ENCODE results near the gene DNAAF8.

DNAAF8 gene

DNA sequence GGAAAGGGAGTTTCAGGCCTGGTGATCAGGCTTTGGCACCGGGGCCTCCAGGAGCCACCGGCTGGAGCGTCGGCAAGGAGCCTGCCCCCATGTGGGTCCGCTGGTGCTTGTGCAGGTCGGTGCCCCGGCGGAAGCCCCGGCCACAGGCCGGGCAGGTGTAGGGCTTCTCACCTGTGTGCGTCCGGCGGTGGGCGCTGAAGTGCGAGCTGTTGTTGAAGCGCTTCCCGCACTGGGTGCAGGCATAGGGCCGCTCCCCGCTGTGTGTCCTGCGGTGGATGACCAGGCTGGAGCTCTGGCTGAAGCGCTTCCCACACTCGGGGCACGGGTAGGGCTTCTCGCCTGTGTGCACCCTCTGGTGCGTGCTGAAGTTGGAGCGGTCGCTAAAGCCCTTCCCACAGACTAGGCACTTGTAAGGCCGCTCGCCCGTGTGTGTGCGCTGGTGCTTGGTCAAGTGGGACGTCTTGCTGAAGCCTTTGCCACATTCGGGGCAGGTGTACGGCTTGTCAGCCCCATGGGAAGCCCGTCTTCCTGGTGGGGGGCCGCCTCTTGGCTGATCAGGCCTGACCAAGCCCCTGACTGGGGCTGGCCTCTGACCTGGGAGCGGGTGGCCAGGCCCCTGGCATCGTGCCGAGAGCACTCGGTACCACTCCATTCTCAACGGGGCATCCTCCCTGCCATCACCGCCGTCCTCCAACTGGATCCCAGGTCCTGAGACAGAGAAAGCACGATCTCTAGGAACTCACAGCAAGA is 18.2 kb downstream of the DNAAF8 start:
- no peak for DNase-seq (ENCODE audit: low read depth in 2 of 2)

- no peak for DNase-seq (ENCODE audit: low read depth in 2 of 2)
Measured at GRCh38 chr16:4753227-4753626, 18.9 kb downstream of the DNAAF8 start.

DNA sequence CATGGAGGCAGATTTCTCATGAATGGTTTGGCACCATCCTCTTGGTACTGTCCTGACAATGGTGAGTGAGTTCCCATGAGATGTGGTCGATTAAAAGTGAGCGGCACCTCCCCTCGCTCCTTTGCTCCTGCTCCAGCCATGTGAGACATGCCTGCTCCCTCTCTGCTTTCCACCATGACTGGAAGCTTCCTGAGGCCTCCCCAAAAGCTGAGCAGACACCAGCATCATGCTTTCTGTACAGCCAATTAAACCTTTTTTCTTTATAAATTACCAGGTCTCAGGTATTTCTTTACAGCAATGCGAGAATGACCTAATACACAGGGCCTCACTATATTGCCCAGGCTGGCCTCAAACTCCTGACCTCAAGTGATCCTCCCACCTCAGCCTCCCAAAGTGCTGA is 20.5 kb downstream of the DNAAF8 start:
- DNase-seq (ENCODE audit: low read depth in 2 of 2), result no peak

- DNase-seq (ENCODE audit: low read depth in 2 of 2), result no peak
Measured at GRCh38 chr16:4755687-4756086, 21.4 kb downstream of the DNAAF8 start.

GRCh38 chr16:4760221-4760910 is 26.0 kb downstream of the DNAAF8 start:
- no peak for DNase-seq (ENCODE audit: low read depth in 2 of 2)

GRCh38 chr16:4762205-4762604 is 27.9 kb downstream of the DNAAF8 start:
- DNase-seq (ENCODE audit: low read depth in 2 of 2), result no peak

DNA sequence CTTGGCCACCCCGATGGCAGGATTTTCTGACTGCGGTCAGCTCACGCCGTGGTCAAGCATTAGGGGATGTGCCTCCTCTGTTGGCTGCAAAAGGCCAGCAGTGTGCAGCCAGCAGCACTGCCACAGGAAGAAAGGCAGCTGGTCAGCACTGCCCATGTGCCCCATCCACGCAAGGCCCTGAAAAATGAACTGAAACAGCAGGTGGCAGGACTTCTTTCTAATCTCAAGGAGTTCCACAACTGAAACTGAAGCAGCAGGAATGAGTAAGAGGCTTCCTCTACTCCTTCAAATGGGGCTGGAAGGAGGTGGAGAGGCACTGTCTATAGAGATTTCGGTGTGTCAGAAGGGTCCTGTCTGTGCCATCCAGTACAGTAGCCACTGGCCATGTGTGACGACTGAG is 29.5 kb downstream of the DNAAF8 start:
- no peak for DNase-seq (ENCODE audit: low read depth in 2 of 2)

- DNase-seq (ENCODE audit: low read depth in 2 of 2), result no peak
Measured at GRCh38 chr16:4765511-4766474, 31.5 kb downstream of the DNAAF8 start.

- DNase-seq (ENCODE audit: low read depth in 2 of 2), result peak; percentile 92 to 95
Measured at GRCh38 chr16:4766875-4767628, 32.7 kb downstream of the DNAAF8 start, which contains the start of gene ZNF500. ZNF500 (minus strand) TSS chr16:4767162; CDS start chr16:4765978, 1,184 bp downstream.

DNA sequence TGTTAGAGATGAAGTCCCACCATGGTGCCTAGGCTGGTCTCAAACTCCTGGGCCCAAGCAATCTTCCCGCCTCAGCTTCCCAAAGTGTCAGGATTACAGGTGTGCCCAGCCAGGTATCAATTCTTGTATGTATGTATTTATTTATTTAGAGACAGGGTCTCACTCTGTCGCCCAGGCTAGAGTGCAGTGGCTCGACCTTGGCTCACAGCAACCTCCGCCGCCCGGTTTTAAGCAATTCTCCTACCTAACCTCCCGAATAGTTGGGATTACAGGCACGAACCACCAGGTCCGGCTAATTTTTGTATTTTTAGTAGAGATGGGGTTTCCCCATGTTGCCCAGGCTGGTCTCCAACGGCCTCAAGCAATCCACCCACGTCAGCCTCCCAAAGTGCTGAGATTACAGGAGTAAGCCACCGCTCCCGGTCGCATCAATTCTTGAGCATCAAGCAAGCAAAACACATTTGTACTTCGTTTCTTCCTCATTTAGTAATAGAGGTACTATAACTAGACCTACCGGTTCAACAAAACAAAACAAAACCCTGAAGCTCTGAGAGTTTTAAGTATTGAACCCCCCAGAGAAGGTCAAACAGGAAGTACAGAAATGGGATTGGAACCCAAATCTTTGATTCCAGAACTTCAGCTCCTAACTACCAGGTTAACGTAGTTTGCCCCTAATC is 33.7 kb downstream of the DNAAF8 start:
- no peak for DNase-seq (ENCODE audit: low read depth in 2 of 2)

GRCh38 chr16:4768549-4769305 is 34.4 kb downstream of the DNAAF8 start:
- peak; percentile 82 to 89 for DNase-seq (ENCODE audit: low read depth in 2 of 2)

DNA sequence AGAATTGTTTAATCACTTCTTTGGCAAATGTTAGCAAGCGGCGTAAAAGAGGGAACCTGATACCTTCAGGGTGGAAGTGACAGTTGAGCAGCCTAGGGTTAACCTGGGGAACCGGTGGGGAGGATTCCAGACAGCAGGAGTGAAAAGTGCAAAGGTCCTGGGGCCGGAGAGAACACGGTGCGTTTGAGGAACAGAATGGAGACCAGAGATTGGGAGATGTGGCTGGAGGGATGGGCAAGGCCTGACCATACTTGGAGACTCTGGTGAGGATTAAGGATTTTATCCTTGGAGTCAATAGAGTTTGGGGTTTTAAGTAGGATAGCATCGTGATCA is 34.9 kb downstream of the DNAAF8 start:
- no peak for DNase-seq (ENCODE audit: low read depth in 2 of 2)

GRCh38 chr16:4771646-4772045 is 37.3 kb downstream of the DNAAF8 start:
- DNase-seq (ENCODE audit: low read depth in 2 of 2), result no peak

DNA sequence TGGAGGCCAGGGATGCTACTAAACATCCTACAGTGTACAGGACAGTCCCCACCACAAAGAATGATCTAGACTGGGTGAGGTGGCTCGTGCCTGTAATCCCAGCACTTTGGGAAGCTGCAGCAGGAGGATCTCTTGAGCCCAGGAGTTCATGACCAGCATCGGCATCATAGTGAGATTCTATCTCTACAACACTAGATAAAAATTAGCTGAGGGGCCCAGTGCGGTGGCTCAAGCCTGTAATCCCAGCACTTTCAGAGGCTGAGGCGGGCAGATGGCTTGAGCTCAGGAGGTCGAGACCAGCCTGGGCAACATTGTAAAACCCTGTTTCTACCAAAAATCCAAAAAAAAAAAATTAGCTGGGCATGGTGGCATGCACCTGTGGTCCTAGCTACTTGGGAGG is 38.0 kb downstream of the DNAAF8 start:
- DNase-seq (ENCODE audit: low read depth in 2 of 2), result no peak

- no peak for DNase-seq (ENCODE audit: low read depth in 2 of 2)
Measured at GRCh38 chr16:4775005-4775404, 40.7 kb downstream of the DNAAF8 start.

DNA sequence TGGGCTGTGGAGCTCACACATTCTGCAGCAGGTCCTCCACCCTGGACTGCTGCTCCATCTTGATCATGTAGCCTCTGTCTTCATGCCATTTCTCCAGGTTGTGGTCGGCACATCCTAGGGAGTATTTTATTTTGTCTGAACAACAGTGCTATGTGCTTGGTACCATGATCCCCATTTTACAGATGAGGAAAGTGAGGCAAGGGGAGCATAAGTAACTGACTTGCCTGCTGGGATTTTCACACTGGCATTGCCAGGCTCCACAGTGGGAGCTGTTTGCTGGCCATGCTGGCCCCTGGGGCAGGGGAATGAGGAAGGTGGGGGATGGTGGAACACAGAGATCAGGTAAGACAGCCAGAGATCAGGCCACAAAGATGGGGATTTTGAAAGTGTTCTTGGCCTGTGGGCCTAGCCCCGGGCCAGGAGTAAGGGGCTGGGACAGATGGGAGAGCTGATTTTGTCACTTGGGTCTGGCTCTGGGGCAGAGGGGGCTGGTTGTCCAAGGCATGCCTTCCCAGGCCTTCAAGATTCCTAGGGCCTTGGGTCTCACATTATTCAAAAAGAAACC is 41.9 kb downstream of the DNAAF8 start:
- DNase-seq (ENCODE audit: low read depth in 2 of 2), result no peak

DNA sequence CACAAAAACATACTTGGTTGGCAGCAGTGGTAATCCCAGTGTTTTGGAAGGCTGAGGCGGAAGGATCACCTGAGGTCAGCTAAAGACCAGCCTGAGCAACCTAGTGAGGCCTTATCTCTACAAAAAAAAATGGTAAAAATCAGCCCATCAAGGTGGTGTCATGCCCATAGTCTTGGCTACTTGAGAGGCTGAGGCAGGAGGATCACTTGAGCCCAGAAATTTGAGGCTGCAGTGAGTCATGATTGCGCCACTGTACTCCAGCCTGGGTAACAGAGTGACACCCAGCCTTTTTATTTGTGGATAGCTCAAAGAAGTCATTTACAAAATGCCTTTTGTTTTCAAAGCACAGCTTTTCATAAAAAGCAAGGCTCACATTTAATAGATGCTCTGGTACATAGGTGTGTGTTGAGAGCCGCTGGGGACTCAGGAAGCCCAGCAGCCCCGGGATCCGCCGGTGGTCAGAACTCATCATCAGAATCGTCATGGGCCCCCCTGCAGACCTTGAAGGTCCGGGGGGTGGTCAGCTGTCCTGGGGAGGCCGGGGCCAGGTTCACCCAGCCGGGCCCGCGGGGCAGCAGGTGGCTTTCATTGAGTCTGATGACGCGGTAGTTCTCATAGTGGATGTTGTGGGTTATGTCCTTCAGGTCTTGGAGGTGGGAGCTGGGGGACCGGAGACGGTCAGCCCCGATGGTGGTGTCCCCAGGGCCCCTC is 43.2 kb downstream of the DNAAF8 start:
- no peak for DNase-seq (ENCODE audit: low read depth in 2 of 2)

DNA sequence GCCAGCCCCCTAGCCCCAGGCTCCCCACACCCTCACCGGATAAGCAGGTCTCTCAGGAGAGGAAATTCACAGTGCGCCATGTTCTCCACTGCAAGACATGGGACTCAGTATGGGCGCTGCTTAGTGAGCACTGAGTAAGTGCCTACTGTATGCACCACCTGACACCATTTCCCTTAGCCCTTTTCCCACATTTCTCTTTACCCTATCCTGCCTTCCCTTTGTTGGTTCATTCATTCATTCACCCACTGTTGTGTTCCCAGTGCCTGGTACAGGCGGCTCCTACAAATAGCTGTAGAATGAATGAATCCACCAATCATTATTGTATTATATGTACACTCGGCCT is 43.7 kb downstream of the DNAAF8 start:
- no peak for DNase-seq (ENCODE audit: low read depth in 2 of 2)

GRCh38 chr16:4780235-4780634 is 45.9 kb downstream of the DNAAF8 start:
- no peak for DNase-seq (ENCODE audit: low read depth in 2 of 2)
